Ovary (tissue), 3 donors: ENCODE measurements around the gene DHX8.

Experiments used
- CTCF ChIP-seq, 3 donors: fragments of 450-650 bp in 2 of 3; fragments of 200-600 bp in 1 of 3; IDR thresholded peaks; one replicate each; pipeline versions ENCODE4 v1.5.1 to v1.8.0; 2016 to 2022; ENCODE audit warnings: antibody characterized with exemption in 3 of 3, mild to moderate bottlenecking in 1 of 3
- POLR2A ChIP-seq: fragments of 450-650 bp; IDR thresholded peaks from one replicate; pipeline ENCODE4 v1.6.1; 2017; ENCODE audit warnings: antibody characterized with exemption, mild to moderate bottlenecking, moderate library complexity
- donor health status: DM: no; HTN: no; CAD: no.

- TF ChIP-seq POLR2A (no peak), CTCF (IDR thresholded peaks at IDR 0.05) (no peak)
These were observed 67.0 kb downstream of the DHX8 start for GRCh38 chr17:43550754-43551153.
